ENCODE results near the gene PRKG1.

The PRKG1 gene

GRCh38 chr10:51119441-51119840 is 45.2 kb downstream of the PRKG1 start:
- no peak overlapping the region for H3K4me3 ChIP-seq (replicated peaks; ENCODE audit: insufficient read depth, low read length)
- TF ChIP-seq SPI1 (IDR thresholded peaks at IDR 0.05; ENCODE audit: borderline replicate concordance, low read depth), result no peak
- no peak overlapping the region for H3K27ac ChIP-seq (replicated peaks)
- no peak for DNase-seq (ENCODE audit: low read depth in 1 of 2, low spot score in 1 of 2)
- no peaks in the 10 kb centered on the region for H3K27me3 ChIP-seq (ENCODE audit: insufficient read depth, poor library complexity, severe bottlenecking)

- Histone ChIP-seq H3K27me3 (ENCODE audit: insufficient read depth, poor library complexity, severe bottlenecking) (no peaks in the 10 kb centered on the region), H3K4me3 (replicated peaks; ENCODE audit: insufficient read depth, low read length) (no peak overlapping the region), H3K27ac (replicated peaks) (no peak overlapping the region)
- no peak for DNase-seq (ENCODE audit: low read depth in 1 of 2, low spot score in 1 of 2)
- TF ChIP-seq CTCF (IDR thresholded peaks at IDR 0.05; ENCODE audit: insufficient read depth, low read length), result no peak
- TF ChIP-seq SPI1 (IDR thresholded peaks at IDR 0.05; ENCODE audit: borderline replicate concordance, low read depth), result no peak
- no peak for TF ChIP-seq REST (IDR thresholded peaks at IDR 0.05; ENCODE audit: insufficient replicate concordance, low read depth)
- TF ChIP-seq GABPA (IDR thresholded peaks at IDR 0.05; ENCODE audit: low read depth), result no peak
- TF ChIP-seq POLR2AphosphoS5 (IDR thresholded peaks at IDR 0.05; ENCODE audit: low read depth), result no peak
Observed at GRCh38 chr10:51121861-51122260, 47.6 kb downstream of the PRKG1 start.

- no peak for TF ChIP-seq SPI1 (IDR thresholded peaks at IDR 0.05; ENCODE audit: borderline replicate concordance, low read depth)
- TF ChIP-seq REST (IDR thresholded peaks at IDR 0.05; ENCODE audit: insufficient replicate concordance, low read depth), result no peak
- no peak for TF ChIP-seq CTCF (IDR thresholded peaks at IDR 0.05; ENCODE audit: insufficient read depth, low read length)
- TF ChIP-seq GABPA (IDR thresholded peaks at IDR 0.05; ENCODE audit: low read depth), result no peak
- no peak for DNase-seq (ENCODE audit: low read depth in 1 of 2, low spot score in 1 of 2)
- H3K27ac ChIP-seq (replicated peaks), result no peak overlapping the region
- no peaks in the 10 kb centered on the region for H3K27me3 ChIP-seq (ENCODE audit: insufficient read depth, poor library complexity, severe bottlenecking)
- H3K4me3 ChIP-seq (replicated peaks; ENCODE audit: insufficient read depth, low read length), result no peak overlapping the region
Observed at GRCh38 chr10:51124852-51125251, 50.6 kb downstream of the PRKG1 start.

GRCh38 chr10:51125518-51125917 is 51.2 kb downstream of the PRKG1 start:
- Histone ChIP-seq H3K27me3 (ENCODE audit: insufficient read depth, poor library complexity, severe bottlenecking) (no peaks in the 10 kb centered on the region), H3K27ac (replicated peaks) (no peak overlapping the region), H3K4me3 (replicated peaks; ENCODE audit: insufficient read depth, low read length) (no peak overlapping the region)
- no peak for TF ChIP-seq REST (IDR thresholded peaks at IDR 0.05; ENCODE audit: insufficient replicate concordance, low read depth)
- TF ChIP-seq CTCF (IDR thresholded peaks at IDR 0.05; ENCODE audit: insufficient read depth, low read length), result no peak
- no peak for TF ChIP-seq SPI1 (IDR thresholded peaks at IDR 0.05; ENCODE audit: borderline replicate concordance, low read depth)
- DNase-seq (ENCODE audit: low read depth in 1 of 2, low spot score in 1 of 2), result no peak

Data from HL-60 (cell line).